ENCODE measurements around the gene FAF1.

FAF1 gene

DNA sequence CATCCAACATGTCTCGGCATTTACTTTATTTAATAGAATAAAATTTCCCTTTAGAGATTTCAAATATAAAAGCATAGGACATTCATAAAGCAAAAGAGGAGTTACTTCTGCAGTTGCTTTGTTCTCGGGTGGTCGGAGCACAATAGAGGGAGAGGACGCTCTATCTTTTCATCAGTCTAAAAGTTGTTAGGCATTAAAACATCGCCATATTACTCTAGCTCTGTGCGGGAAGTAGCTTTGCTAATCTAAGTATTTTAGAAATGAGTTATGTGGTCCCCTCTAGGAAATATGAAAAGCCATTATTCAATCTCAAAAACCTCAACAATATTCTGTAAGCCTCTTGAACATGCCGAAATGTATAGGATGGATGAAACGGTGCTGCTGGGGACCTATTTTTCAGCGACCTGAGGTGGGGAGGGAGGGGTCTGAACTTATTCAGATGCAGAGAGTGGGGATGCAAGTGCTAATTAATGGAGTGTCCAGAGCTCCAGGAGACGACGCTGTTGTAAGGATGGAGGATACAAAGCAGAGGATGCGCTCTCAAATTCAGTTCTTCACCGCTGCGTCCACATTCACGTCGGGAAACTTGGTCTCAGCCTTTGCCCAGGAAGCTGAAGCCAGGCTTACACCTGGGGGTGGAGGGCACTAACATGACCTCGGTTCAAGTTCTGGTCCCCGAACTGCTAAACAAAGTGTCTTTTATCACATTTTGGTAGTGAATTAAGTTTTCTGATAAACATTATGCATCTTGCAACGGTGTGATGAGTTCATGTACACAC, 16.2 kb upstream of the FAF1 start:
- DNase-seq (ENCODE audit: low spot score in 2 of 2) (no peak), ATAC-seq (replicated peaks; ENCODE audit: extremely low read depth, poor library complexity, severe bottlenecking) (no peak)
- no peaks in the 10 kb centered on the region for H3K9me3 Mint-ChIP-seq
- H3K27ac Mint-ChIP-seq (ENCODE audit: low read depth), result peak overlapping the region; percentile 68
- H3K36me3 Mint-ChIP-seq (ENCODE audit: insufficient read depth), result no peaks in the 10 kb centered on the region
- peaks cover 20% of the 10 kb centered on the region for H3K4me1 Mint-ChIP-seq
- H3K4me3 Mint-ChIP-seq, result peak overlapping the region; percentile 84
- H3K27me3 Mint-ChIP-seq, result peaks cover 24% of the 10 kb centered on the region

DNA sequence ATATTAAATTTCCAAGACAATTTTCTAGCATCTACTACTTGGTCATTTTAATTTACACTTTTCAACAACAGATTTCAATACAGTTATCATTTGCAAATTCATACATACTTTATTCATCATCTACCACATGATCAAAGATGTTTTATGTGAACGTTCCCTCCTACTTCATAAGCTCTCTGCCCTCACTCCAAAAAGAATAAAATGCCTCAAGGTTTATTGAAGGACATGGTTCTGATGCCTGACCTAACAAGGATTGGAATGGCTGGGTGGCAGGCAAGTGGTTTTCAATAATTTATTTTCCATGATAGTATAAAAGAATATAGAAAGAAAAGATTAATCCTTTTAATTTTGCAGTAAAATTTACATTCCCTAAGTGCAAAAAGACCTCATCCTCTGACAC, 15.4 kb upstream of the FAF1 start:
- Mint-ChIP-seq H3K9me3 (no peaks in the 10 kb centered on the region), H3K36me3 (ENCODE audit: insufficient read depth) (no peaks in the 10 kb centered on the region), H3K4me3 (no peak overlapping the region), H3K27ac (ENCODE audit: low read depth) (no peak overlapping the region), H3K4me1 (peaks cover 22% of the 10 kb centered on the region), H3K27me3 (peaks cover 24% of the 10 kb centered on the region)
- DNase-seq (ENCODE audit: low spot score in 2 of 2) (no peak), ATAC-seq (replicated peaks; ENCODE audit: extremely low read depth, poor library complexity, severe bottlenecking) (no peak)

DNA sequence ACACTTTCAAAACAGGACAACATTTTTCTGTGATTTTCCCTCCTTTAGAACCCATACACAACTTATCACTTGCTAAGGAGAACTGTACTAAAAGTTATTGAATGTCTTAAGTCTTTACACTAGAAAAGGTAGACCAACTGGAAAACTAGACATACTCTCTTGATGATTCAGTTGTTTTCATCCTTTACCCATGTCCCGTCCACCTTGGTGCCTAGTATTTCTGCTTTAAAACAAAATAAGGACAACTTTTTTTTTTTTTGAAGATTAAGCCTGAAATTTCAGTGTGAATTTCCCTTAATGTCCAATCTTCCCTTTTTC, 14.5 kb upstream of the FAF1 start:
- peaks cover 30% of the 10 kb centered on the region for H3K4me1 Mint-ChIP-seq
- no peaks in the 10 kb centered on the region for H3K9me3 Mint-ChIP-seq
- H3K36me3 Mint-ChIP-seq (ENCODE audit: insufficient read depth), result peaks cover 5% of the 10 kb centered on the region
- ATAC-seq (replicated peaks; ENCODE audit: extremely low read depth, poor library complexity, severe bottlenecking) (no peak), DNase-seq (ENCODE audit: low spot score in 2 of 2) (no peak)
- H3K27me3 Mint-ChIP-seq, result peaks cover 24% of the 10 kb centered on the region
- H3K4me3 Mint-ChIP-seq, result no peak overlapping the region
- H3K27ac Mint-ChIP-seq (ENCODE audit: low read depth), result no peak overlapping the region

DNA sequence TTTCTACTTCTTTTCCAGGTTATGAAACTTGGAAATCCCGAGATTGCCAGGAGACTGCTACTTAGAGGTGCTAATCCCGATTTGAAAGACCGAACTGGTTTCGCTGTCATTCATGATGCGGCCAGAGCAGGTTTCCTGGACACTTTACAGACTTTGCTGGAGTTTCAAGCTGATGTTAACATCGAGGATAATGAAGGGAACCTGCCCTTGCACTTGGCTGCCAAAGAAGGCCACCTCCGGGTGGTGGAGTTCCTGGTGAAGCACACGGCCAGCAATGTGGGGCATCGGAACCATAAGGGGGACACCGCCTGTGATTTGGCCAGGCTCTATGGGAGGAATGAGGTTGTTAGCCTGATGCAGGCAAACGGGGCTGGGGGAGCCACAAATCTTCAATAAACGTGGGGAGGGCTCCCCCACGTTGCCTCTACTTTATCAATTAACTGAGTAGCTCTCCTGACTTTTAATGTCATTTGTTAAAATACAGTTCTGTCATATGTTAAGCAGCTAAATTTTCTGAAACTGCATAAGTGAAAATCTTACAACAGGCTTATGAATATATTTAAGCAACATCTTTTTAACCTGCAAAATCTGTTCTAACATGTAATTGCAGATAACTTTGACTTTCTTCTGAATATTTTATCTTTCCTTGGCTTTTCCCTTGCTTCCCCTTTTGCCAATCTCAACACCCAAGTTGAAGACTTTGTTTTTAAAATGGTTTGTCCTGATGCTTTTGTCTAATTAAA, 14.0 kb upstream of the FAF1 start:
- DNase-seq (ENCODE audit: low spot score in 2 of 2), result no peak
- Mint-ChIP-seq H3K4me1 (peaks cover 28% of the 10 kb centered on the region), H3K4me3 (no peak overlapping the region), H3K27me3 (peaks cover 20% of the 10 kb centered on the region), H3K36me3 (ENCODE audit: insufficient read depth) (peaks cover 5% of the 10 kb centered on the region), H3K9me3 (no peaks in the 10 kb centered on the region), H3K27ac (ENCODE audit: low read depth) (no peak overlapping the region)
- ATAC-seq (replicated peaks; ENCODE audit: extremely low read depth, poor library complexity, severe bottlenecking), result no peak

- Mint-ChIP-seq H3K4me1 (peaks cover 22% of the 10 kb centered on the region), H3K4me3 (no peak overlapping the region), H3K27me3 (peaks cover 13% of the 10 kb centered on the region), H3K36me3 (ENCODE audit: insufficient read depth) (peaks cover 6% of the 10 kb centered on the region), H3K9me3 (no peaks in the 10 kb centered on the region), H3K27ac (ENCODE audit: low read depth) (no peak overlapping the region)
- ATAC-seq (replicated peaks; ENCODE audit: extremely low read depth, poor library complexity, severe bottlenecking) (no peak), DNase-seq (ENCODE audit: low spot score in 2 of 2) (no peak)
Measured at GRCh38 chr1:50973255-50973654, 13.2 kb upstream of the FAF1 start.

GRCh38 chr1:50972766-50973165, 12.7 kb upstream of the FAF1 start:
- Mint-ChIP-seq H3K4me3 (no peak overlapping the region), H3K27ac (ENCODE audit: low read depth) (no peak overlapping the region), H3K36me3 (ENCODE audit: insufficient read depth) (peaks cover 9% of the 10 kb centered on the region), H3K27me3 (peaks cover 13% of the 10 kb centered on the region), H3K9me3 (no peaks in the 10 kb centered on the region), H3K4me1 (peaks cover 25% of the 10 kb centered on the region)
- DNase-seq (ENCODE audit: low spot score in 2 of 2), result no peak
- ATAC-seq (replicated peaks; ENCODE audit: extremely low read depth, poor library complexity, severe bottlenecking), result no peak

- Mint-ChIP-seq H3K4me3 (no peak overlapping the region), H3K27me3 (peaks cover 7% of the 10 kb centered on the region), H3K4me1 (peaks cover 29% of the 10 kb centered on the region), H3K36me3 (ENCODE audit: insufficient read depth) (peaks cover 9% of the 10 kb centered on the region), H3K9me3 (no peaks in the 10 kb centered on the region), H3K27ac (ENCODE audit: low read depth) (no peak overlapping the region)
- no peak for DNase-seq (ENCODE audit: low spot score in 2 of 2)
- ATAC-seq (replicated peaks; ENCODE audit: extremely low read depth, poor library complexity, severe bottlenecking), result no peak
Measured at GRCh38 chr1:50971748-50972305, 11.8 kb upstream of the FAF1 start.

DNA sequence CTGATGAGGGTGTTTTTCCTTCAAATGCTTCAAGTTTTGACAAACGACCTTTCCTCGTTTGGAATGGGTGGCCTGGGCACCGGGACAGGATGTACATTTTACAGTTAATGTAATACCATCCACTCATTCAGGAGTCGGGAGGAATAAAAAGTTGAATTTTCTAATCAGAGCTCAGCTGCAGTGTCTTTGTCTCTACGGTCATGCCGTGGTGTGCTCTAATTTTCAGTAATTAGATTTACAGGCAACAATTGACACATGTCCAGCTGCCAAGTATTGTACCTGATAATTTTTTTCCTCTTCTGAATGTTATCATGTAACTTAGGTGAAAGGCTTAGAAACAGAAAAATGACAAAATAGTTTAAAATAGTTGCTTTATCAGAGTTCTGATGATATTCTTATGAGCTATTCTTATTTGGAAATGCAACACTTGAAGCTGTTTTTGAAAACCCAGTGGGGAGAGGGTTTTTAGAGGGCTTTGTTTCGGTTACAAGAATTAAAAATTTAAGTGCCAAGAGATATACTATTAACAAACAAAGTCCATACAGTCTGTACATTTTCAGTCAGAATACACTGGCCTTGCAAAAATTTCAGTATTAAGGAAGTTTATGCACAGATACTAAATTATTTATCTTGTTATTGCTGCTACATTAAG, 11.0 kb upstream of the FAF1 start:
- Mint-ChIP-seq H3K36me3 (ENCODE audit: insufficient read depth) (peaks cover 9% of the 10 kb centered on the region), H3K27me3 (no peaks in the 10 kb centered on the region), H3K4me1 (peaks cover 21% of the 10 kb centered on the region), H3K27ac (ENCODE audit: low read depth) (peak overlapping the region; percentile 87), H3K4me3 (peak overlapping the region; percentile 96), H3K9me3 (no peaks in the 10 kb centered on the region)
- no peak for ATAC-seq (replicated peaks; ENCODE audit: extremely low read depth, poor library complexity, severe bottlenecking)
- no peak for DNase-seq (ENCODE audit: low spot score in 2 of 2)

DNA sequence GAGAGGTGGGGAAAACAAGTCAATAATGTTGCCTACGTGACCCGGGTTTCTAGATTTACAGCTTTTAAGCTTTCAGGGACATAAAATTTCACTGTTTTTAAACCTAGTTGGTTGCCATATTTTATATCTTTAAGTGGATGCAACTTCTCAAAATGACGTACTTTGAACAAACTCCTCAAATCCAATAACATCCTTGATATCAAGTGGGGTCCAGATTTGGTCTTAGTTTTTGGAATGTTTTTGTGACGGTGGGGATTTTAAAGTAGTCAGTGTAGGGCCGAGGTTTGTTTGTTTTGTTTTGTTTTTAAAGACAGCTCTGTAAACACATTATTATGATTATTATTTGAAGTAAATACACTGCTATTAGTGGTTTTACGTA, 10.4 kb upstream of the FAF1 start:
- Mint-ChIP-seq H3K27ac (ENCODE audit: low read depth) (peak overlapping the region; percentile 87), H3K4me3 (peak overlapping the region; percentile 96), H3K27me3 (no peaks in the 10 kb centered on the region), H3K9me3 (no peaks in the 10 kb centered on the region), H3K36me3 (ENCODE audit: insufficient read depth) (peaks cover 9% of the 10 kb centered on the region), H3K4me1 (peaks cover 20% of the 10 kb centered on the region)
- DNase-seq (ENCODE audit: low spot score in 2 of 2) (no peak), ATAC-seq (replicated peaks; ENCODE audit: extremely low read depth, poor library complexity, severe bottlenecking) (no peak)

DNA sequence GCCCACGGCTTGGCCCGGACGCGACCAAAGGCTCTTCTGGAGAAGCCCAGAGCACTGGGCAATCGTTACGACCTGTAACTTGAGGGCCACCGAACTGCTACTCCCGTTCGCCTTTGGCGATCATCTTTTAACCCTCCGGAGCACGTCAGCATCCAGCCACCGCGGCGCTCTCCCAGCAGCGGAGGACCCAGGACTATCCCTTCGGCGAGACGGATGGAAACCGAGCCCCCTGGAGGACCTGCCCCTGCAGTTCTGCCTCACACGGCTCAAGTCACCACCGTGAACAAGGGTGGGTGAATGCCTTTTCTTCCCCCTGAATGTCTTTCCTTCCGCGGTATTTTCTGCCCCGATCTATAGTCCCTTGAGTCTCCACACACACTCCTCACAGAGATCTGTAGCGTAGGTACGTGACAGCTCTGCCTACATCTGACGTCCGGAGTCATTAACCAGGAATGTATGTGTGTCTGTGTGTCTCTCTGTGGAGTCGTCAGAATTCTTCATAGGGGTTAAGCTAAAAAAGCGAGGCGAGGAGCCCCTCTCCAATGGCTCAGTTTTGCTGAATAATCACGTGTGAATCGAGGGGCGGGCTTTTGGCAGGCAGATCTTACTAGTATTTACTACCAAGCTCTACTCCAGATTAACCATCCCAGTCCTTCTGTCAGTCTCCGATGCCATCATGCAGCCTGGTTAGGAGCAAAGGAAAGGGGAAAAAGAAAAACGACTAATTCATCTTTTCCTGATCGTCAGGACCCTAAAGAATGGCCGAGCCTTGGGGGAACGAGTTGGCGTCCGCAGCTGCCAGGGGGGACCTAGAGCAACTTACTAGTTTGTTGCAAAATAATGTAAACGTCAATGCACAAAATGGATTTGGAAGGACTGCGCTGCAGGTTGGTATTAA, 9.8 kb upstream of the FAF1 start, which contains the start of gene CDKN2C:
Gene CDKN2C, plus strand, starts transcription at position 635 of the 898 bp plus-strand sequence. Its CDS starts 124 bp downstream, at position 759.
- H3K27me3 Mint-ChIP-seq, result no peaks in the 10 kb centered on the region
- ATAC-seq (replicated peaks; ENCODE audit: extremely low read depth, poor library complexity, severe bottlenecking), result peak; percentile 21
- DNase-seq (ENCODE audit: low spot score in 2 of 2), result no peak
- no peaks in the 10 kb centered on the region for H3K9me3 Mint-ChIP-seq
- H3K27ac Mint-ChIP-seq (ENCODE audit: low read depth), result peak within 1 kb of the TSS; percentile 87
- peak within 1 kb of the TSS; percentile 96 for H3K4me3 Mint-ChIP-seq
- H3K4me1 Mint-ChIP-seq, result peaks cover 20% of the 10 kb centered on the region
- peaks cover 10% of the 10 kb centered on the region for H3K36me3 Mint-ChIP-seq (ENCODE audit: insufficient read depth)

DNA sequence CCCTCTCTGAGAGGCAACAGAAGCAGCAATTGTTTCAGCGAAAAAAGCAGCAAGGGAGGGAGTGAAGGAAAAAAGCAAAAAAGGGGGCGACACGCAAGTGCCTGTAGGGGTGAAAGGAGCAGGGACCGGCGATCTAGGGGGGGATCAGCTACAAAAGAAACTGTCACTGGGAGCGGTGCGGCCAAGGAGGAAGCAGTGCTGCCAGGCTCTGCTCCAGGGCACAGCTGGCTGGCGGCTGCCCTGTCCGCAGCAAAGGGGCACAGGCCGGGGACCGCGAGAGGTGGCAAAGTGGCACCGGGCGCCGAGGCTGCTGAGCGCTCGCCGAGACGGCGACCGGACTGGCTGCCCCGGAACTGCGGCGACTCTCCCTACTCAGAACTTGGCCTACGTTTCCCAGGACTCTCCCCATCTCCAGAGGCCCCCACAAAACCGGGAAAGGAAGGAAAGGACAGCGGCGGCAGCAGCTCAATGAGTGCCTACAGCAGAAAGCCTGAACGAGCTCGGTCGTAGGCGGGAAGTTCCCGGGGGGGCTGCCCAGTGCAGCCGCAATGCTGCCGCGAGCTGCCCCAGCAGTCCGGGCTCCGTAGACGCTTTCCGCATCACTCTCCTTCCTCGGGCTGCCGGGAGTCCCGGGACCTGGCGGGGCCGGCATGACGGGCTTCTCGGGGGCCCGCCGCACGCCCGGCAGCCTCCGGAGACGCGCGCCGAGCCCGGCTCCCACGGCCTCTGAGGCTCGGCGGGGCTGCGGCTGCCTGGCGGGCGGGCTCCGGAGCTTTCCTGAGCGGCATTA, 8.9 kb upstream of the FAF1 start:
- Mint-ChIP-seq H3K27me3 (no peaks in the 10 kb centered on the region), H3K36me3 (ENCODE audit: insufficient read depth) (peaks cover 10% of the 10 kb centered on the region), H3K9me3 (no peaks in the 10 kb centered on the region), H3K4me3 (peak overlapping the region; percentile 96), H3K27ac (ENCODE audit: low read depth) (peak overlapping the region; percentile 92), H3K4me1 (peaks cover 20% of the 10 kb centered on the region)
- DNase-seq (ENCODE audit: low spot score in 2 of 2), result no peak
- ATAC-seq (replicated peaks; ENCODE audit: extremely low read depth, poor library complexity, severe bottlenecking), result peak; percentile 16
